CD4-positive, alpha-beta T cell treated with Interleukin-15 for 1 hour (primary cell): ENCODE measurements around the gene SSTR5.

Source experiments
- DNase-seq: peaks from one replicate; pipeline ENCODE4 v3.0.0-alpha.2; 2020

Gene SSTR5

GRCh38 chr16:1107731-1108130 lies 35.2 kb downstream of the SSTR5 start:
- no peak for DNase-seq

DNA sequence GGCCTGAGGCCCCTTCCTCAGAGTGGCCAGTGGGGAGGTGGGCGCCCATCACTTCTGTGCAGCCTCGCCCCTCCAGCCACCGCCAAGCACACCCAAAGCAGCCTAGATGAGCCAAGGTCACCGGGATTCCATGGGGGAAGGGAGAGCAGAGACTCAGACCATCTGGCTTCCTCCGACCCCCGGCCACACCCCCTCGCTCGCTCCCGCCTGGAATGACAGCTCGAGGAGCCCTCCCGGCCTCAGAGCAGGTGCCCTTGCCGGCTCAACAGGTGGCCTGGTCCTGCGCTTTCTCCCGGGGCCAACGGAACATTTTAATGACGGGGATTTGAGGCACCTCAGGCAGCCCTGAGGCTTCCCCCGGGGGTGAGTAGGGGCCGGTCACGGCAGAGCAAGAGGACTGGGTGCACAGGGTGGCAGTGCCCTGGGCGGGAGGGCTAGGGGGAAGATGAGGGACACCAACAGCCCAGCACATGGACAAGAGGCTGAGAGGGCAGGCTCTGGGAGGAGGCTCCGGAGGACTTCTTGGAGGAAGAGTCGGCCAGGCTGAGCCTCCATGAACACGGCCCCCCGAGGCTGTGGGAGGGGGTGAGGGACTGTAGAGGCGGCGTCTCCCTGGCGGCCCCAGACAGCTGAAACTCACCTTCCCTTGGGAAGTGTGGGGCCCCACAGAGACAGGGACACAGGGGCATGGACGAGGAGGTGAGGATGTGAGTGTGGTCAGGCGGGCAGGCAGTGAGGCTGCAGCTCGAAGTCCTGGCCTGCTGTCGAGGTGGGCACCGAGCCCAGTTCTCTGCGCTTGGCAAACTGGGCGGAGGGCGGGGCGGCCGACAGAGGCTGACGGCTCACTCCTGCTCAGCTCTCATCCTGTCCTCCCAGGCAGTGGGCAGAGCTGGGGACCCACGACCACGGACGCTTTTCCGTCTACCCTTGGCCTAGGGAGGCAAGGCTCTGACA lies 36.0 kb downstream of the SSTR5 start:
- DNase-seq = no peak

- no peak for DNase-seq
Observed at GRCh38 chr16:1109648-1110047, 37.1 kb downstream of the SSTR5 start.

DNA sequence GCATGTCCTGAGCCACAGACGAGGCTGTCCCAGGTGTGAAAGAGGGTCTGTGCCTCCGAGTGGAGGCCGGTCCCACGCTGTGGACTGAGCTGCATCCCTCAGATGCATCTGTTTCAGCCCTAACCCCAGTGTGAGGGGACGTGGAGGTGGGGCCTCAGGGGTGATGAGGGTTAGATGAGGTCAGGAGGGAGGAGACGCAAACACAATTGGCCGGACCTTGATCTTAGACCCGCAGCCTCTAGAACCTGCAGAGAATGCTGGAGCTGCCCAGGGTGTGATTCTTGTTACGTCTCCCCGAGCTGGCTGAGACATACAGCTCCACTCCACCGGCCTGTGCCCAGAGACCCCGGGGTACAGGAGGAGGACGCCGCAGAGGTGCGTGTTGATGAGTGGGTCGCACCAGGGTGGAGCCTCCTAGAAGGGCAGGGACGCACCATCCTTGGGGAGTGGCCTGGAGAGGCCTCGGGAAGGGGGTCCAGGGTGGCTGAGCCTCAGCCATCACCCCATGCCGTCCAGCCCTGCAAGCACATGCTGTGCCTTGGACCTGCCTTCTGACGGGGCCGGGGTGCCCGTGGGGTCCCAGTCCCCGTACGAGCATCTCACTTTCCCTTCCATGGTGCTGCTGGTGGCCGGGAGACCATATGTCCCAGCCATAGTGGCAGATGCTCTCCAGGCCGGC lies 40.1 kb downstream of the SSTR5 start:
- DNase-seq = no peak

GRCh38 chr16:1113489-1113888 lies 40.9 kb downstream of the SSTR5 start:
- DNase-seq = no peak

DNA sequence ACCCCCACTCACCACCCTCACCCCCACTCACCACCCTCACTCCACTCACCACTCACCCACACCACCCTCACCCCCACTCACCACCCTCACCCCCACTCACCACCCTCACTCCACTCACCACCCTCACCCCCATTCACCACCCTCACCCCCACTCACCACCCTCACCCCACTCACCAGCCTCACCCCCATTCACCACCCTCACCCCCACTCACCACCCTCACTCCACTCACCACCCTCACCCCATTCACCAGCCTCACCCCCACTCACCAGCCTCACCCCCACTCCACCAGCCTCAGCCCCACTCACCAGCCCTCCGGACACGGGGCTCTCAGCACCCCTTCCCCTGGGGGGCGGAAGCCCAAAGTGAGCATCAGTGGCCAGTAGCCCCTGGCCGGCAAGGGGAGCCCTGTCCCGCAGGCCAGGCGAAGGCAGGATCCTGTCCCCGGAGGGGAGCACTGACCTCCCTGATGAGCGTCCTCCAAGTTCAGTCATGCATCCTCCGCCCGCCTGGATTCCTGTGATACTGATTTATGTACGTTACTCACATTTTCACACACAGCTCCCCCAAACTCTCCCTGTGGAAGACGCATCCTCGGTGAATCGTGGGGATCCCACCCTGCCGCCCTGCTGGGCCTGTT lies 41.5 kb downstream of the SSTR5 start:
- no peak for DNase-seq

DNA sequence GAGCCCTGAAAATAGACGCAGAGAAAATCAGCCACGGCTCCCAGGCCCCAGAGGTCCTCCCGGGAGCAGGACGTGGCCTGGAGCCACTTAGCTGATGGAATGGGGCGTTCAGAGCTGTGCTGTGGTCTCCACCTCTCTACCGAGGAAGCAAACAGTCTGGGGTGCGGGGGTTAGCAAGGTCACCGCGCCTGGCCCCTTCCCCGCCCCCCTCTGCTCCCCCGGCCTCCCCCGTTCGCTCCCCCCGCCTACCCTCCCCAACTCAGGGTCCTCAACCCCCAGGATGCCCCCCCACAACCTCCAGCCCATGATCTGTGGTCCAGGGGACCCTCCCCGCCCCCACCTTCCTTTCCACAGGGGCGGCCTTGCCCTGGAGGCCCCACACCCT lies 44.1 kb downstream of the SSTR5 start:
- no peak for DNase-seq

DNA sequence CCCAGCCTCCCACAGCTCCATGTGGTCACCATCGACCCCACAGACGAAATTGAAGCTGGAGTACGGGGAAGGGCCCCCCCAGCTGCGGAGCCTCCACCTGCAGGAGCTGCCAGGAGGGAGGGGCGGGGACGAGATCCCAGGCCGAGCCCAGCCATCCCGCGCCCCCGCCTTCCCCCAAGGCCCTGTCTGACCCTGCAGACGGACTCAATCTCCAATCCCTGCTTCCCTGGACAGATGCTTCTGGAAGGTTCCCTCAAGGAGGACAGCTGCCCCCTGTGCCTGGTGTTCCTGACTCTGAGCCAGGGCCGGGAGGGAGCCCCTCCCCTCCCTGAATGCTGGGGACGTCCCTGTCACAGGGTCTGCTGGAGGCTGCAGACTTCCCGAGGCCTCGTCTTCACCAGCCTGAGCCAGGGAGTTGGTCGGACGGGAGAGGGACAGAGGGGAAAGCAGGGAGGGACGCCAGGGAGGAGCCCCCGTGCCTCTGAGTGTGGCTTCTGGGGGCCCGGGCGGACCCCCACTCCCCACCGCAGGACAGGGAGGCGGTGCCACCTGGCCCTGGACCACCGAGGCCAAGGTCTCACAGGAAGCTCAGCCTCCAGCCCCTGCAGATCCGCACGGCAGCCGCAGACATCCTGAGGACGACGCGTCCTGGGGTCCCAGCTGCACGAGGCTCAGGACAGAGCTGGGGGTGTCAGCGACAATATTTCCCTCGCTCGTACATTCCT lies 44.8 kb downstream of the SSTR5 start:
- no peak for DNase-seq

DNA sequence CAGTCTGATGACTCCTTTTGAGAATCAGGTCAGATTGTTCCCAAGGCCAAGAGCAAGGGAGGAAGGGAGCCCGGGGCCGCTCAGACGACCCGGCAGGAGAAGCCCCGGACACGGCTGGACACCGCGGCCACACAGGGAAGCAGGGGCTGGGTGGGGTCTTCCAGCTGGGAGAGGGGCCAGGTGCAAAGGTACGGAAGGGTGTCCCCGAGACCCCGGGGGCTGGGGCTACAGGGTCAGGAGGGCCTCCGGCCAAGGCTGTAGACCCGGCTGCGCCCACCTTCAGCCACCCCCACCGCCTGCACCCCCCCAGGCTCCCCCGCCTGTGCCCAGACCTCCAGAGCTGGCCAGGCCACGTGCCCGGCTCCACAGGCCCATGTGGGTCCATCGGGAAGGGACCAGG lies 45.4 kb downstream of the SSTR5 start:
- DNase-seq = no peak

DNA sequence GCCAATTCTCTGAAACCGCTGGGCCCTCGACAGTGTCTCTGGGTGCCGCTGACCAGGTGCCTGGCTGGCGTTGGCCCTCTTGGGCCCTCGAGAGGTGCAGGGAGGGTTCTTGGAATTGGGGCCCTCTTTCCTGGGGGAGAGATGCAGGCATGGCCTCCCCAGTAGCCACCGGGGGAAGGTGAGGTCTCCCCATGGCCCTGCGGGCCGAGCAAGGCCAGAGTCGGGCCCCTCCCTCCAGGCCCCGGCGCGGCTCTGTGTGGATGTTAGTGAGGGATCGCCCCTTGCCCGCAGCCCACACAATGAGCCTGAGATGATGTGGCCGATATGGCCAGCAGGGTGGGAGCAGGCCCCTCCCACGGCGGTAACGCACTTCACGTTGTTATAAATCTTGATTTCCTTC lies 46.6 kb downstream of the SSTR5 start:
- DNase-seq = no peak

GRCh38 chr16:1119766-1120576 lies 47.4 kb downstream of the SSTR5 start:
- no peak for DNase-seq

- DNase-seq = no peak
Observed at GRCh38 chr16:1120577-1120941, 48.0 kb downstream of the SSTR5 start.

- no peak for DNase-seq
Observed at GRCh38 chr16:1121009-1121408, 48.5 kb downstream of the SSTR5 start.

DNA sequence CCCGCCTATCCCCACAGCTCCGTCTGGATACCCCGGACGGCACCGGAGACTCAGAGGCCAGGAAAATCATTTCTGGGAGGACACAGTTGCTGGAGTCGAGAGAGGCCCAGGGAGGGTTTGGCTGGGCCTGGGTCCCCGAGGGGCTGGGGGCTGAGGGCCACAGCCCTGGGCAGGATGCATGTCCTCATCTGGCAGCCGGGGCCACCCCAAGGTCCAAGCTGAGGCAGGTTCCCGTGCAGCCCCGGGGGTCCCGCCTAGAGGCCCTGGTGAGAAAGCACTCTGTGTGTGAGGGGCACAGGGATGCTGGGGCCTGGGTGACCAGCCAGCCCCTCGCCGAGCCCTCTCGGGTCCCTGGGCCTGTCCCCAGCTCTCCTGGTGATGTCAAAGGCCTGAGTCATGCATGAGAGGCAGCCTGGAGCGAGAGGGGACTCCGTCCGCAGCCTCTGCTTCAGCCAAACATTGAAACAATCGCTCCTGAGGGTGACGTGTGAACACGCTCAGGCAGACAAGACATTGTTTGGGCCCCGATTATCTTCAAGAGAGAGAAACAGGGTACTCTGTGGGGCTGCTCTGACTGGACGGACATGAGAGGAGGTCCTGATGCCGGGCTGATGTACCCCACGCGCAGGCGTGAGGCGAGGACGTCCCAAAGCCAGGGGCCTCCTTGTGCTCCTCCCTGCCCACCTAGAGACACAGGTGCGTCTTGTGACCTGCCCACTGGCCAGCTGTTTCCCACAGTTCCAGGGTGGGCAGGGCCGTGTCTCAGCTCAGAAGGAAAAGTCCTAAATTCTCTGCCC lies 49.3 kb downstream of the SSTR5 start:
- no peak for DNase-seq

GRCh38 chr16:1122398-1122765 lies 49.8 kb downstream of the SSTR5 start:
- DNase-seq = no peak

DNA sequence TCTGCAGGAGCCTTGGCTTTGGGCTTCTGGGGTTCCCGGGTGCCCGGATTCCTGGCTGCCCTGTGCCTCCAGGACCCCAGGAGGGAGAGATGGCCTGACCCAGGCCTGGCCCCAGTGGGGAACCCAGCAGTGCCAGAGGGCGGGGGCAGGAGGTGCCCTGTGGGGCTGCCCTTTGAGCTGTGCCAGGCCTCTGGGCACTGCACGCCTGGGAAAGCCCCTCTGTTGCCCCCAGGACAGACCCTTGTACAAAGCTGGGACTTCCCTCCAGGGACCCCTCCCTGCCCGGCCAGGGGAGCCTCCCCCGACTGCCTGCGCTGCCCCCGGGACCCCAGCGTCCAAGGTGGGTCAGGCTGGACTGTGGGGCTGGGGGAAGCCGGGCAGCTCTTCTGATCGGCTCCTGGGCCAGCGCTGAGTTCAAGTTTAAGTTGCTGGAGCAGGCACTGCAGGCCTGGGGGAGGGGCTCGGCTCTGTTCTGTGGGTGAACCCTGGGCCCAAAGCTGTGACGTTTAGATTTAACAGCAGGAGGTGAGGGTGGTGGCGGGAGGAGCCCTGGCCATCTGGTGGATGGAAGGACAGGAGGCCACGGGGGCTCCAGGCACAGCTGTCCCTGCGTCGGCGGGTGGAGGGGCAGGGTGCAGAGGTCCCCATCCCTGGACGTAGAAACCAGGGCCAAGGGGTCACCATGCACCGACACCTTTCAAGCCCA lies 51.1 kb downstream of the SSTR5 start:
- no peak for DNase-seq

- no peak for DNase-seq
Observed at GRCh38 chr16:1124291-1124690, 51.7 kb downstream of the SSTR5 start.

GRCh38 chr16:1124795-1125194 lies 52.2 kb downstream of the SSTR5 start:
- no peak for DNase-seq

- no peak for DNase-seq
Observed at GRCh38 chr16:1125471-1125870, 52.9 kb downstream of the SSTR5 start.

- DNase-seq = no peak
Observed at GRCh38 chr16:1126044-1126443, 53.5 kb downstream of the SSTR5 start.

- no peak for DNase-seq
Observed at GRCh38 chr16:1126586-1126985, 54.0 kb downstream of the SSTR5 start.
